Activated CD4-positive, alpha-beta T cell treated with anti-CD3 and anti-CD28 coated beads, Interleukin-2, amount 50 U/mL, for 48 hours (primary cell): Measurements from ENCODE around the gene HEATR5A.
"Not testable (repeated sequence)": the region's sequence is repeated elsewhere in the genome, so short reads cannot be mapped to it uniquely, and the experiment has no call there.

ENCODE experiments used
- DNase-seq, 2 experiments: peaks; one replicate each; pipeline ENCODE4 v3.0.0-alpha.2; 2020

The HEATR5A gene

DNA sequence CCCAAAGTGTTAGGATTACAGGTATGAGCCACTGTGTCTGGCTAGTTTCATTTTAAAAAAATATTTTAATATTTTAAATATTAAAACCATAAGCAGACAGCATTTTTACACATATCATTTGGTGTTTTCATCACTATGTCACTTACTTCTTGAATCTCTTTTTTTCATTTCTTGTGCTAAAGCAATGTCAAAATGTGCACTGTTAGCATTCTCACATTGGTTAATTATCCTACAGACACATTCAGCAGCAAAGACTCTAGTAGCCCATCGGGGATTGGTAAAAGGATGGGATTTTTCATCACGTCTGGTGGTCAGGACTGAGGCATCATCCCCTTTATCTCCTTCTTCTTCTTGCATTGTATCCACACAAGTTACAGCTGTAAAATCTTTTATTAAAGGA lies 96.9 kb downstream of the HEATR5A start:
- DNase-seq: no peak

DNA sequence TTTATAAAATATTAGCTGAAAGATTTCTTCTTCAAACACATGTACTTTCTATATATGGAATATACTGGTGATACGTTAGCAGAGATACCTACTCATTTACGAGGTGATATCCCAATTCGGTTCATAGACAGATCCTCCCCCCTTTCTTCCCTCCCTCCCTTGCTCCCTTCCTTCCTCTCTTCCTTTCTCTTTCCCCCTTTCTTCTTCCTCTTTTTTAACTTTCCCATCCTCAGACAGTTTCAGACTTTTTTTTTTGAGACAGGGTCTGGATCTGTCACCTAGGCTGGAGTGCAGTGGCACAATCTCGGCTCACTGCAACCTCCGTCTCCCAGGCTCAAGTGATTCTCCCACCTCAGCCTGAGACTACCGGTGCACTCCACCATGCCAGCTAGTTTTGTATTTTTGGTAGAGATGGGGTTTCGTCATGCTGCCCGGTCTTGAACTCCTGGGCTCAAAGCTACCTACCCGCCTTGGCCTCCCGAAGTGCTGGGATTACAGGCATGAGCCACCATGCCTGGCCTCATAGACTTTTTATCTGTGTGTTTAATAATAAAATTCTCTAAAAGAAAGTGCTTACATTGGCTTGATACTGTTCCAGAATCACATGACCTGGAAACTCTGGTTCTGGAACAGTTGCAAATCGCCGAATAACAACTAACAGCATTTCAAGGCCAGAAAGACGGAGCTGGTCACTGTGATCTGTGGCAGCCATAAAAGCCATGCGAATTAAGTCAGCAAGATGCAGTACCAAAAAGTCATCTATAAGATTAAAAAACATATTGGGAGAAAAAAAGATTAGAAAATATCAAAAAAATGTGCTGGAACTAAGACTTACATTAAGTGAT lies 99.2 kb downstream of the HEATR5A start:
- no peak for DNase-seq

DNA sequence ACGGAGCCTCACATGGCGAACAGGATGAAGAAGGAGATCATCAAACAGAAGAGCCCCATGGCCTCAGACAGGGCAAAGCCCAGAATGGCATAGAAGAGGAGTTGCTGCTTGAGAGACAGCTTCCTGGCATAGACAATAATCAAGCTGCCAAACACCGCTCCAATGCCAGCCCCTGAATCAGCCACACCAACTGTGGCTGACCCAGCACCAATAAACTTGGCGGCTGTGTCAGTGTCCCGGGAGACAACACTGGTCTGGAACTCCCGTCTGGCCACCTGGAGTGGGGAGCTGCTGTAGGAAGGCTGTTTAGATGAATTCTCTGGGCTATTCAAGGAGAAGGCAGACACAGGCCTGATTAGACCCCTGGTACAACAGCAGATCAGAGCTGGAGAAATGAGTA lies 100.1 kb downstream of the HEATR5A start:
- DNase-seq: no peak

DNA sequence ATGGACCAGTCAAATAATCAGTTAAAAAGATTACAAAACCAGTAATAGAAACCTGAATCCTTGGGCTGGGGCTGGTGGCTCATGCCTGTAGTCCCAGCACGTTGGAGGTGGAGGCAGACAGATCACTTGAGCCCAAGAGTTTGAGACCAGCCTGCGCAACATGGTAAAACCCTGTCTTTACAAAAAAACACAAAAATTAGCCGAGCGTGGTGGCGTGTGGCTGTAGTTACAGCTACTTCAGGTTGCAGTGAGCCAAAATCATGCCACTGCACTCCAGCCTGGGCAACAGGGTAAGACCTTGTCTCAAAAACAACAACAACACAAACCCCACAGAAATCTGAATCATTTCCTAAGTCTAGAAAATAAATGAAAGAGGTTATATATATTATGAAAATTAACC lies 100.6 kb downstream of the HEATR5A start:
- no peak for DNase-seq

DNA sequence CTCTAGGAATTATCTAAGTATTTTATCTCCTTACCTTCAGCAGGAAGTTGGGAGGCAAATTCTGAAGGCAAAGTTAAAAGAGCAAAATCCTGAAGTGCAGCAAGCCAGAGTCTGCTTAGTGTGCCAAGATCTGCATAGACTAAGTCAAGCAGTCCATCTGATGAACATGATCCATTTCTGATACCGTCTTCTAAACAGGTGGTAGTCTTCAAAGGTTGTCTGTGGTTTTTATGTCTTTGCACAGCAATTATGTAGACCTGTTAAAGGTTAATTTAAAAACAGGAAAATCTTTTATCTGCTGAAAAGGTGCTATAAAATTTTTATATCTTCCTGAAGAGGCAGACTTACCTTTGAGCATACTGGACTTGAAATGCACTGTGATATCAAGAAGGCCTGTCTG lies 107.4 kb downstream of the HEATR5A start:
- no peak for DNase-seq

DNA sequence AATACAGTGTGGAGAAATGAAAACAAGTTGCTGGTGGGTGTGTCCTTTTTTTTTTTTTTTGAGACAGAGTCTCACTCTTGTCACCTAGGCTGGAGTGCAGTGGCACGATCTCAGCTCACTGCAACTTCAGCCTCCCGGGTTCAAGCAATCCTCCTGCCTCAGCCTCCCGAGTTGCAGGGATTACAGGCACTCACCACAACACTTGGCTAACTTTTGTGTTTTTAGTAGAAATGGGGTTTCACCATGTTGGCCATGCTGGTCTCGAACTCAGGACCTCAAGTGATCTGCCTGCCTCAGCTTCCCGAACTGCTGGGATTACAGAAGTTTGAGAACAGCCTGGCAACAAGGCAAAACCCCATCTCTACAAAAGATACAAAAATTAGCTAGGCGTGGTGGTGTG lies 108.0 kb downstream of the HEATR5A start:
- not testable (repeated sequence) for DNase-seq

DNA sequence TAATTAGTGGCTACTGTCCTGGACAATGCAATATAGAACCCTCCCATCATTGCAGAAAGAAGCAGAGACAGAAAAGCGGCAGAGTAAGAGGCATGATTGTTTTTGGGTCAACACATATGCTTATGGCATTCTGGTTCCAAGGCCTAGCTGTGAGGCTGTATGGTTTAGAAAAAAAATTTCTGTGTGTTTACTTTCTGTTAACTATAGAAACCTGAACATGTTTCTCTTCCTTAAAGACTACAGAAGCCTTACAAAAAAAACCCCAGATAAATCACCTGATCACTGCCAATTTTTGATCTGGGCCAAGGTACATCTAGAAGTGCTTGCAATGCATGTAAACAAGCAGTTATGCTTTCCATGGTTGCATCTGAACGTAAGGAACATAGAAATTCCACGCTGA lies 112.7 kb downstream of the HEATR5A start:
- DNase-seq: no peak

DNA sequence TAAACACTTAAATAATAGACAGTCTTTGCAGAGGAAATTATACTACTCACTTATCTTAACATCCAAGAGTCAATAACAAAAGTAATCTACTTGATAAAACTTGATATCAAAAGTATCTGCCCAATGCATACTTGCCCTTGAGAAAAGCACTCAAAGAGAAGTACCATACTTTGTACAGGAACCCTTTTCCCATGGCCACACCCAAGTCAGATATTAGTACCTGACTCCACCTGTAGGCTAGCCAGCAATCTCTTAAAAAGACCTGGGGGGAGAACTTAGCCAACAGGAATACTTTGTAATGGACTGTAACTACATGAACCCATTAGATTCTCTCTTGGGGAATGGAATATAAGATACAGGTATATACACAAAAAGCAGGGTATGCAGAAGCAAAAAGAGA lies 113.2 kb downstream of the HEATR5A start:
- DNase-seq: no peak

DNA sequence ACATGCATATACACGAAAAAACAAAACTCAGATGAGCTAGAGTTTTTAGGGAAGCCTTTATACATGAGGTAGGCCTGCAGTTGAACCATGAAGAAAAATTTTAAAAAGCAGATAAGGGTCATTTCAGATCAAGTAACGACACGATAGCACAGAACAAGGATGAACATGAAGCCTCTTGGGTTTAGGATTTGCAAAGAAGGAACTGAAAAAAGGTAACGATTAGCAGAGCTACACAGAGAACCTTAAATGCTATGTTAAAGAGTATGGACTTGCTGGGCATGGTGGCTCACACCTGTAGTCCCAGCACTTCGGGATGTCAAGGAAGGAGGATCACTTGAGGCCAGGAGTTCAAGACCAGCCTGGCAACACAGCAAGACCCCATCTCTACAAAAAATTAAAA lies 116.7 kb downstream of the HEATR5A start:
- DNase-seq: no peak

DNA sequence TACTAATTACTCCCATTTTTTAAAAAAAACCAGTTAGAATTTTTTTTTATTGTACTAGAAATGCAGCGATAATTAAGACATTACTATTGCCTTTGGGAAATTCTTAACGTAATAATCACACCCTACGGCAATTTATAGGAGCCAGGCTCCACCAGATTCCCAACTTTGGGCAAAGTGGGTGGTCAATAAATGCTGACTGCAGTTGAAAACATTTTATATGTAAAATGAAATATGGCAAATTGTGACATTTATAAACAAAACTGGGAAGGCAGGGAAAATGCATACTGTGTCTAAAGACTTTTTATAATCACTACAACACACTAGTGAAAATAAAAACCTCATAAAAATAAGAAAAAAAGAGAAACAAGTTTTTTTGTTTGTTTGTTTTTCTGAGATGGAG lies 119.5 kb downstream of the HEATR5A start:
- DNase-seq: no peak

DNA sequence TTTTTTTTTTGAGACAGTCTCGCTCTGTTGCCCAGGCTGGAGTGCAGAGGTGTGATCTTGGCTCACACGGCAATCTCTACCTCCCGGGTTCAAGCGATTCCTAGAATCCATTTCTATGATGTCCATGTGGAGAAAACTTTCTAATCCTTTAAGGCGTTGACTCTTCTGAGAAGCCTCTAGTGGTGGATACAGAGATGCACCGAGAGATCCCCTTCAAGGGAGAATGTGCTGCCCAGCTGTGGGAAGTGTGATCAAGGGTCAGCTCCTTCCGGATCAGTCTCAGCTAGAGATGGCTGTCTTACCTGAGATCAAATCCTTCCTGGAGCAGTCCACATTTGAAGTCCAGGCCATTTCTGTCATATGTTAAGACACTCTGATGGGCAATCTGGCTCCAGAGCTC lies 120.1 kb downstream of the HEATR5A start:
- no peak for DNase-seq

DNA sequence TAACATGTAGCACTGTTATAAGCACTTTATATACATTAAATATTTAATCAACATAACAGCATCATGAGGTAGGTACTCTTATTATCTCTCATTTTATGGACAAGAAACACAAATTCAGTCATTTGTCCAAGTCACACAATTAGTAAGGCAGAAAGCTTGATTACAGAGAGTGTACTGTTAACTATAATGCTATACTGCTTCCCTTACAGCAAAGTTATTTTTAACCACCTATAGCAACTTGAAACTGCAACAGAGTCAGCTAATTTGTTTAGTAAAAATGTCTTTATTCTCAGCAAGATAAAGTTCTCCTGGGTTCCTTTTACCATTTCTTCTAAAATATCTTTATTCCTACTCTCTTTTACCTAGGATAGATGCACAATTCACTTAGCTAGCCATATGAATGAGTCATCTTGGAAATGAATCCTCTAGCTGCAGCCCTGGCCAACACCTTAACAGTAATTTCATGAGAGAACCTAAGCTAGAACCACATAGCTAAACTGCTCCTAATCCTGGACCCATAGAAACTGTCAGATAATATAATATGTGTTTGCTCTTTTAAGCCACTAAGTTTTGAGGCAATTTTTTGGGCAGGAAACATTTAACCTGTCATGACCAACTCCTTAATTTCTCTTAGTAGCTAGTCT lies 122.5 kb downstream of the HEATR5A start:
- no peak for DNase-seq

DNA sequence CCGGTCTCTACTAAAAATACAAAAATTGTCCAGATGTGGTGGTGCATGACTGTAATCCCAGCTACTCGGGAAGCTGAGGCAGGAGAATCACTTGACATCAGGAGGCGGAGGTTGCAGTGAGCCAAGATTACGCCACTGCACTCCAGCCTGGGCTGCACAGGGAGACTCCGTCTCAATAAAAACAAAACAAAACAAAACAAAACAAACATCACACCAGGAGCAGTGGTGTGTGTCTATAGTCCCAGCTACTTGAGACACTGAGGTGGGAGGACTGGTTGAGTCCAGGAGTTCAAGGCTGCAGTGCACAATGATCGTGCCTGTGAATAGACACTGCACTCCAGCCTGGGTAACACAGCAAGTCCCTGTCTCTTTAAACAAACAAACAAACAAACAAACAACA lies 123.2 kb downstream of the HEATR5A start:
- DNase-seq: no peak

DNA sequence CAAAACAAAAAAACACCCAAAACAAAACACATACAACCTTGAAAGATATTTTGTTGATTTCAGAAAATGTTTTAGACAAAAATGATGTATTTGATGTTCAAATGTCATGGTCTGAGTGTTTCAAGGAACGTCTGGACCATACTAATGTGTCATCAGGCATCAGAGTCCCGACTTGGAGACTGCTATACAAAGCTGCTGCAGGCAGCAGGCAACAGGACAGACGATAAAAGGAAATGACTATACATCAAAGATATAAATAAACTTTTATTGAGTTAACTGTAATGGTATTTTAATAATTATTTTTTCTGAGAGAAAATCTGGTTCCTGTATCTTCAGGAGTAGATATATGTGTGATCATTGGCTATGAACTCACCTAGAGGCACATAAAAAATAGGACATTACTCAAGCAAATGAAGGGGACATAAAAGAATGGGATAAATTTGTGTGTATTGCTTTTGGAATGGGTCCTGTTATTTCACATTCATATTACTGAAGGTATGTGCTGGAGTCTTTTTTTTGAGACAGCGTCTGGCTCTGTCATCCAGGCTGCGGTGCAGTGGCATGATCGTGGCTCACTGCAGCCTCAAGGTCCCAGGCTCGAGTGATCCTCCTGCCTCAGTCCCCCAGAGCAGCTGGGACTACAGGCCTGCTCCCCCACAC lies 125.5 kb downstream of the HEATR5A start:
- DNase-seq: no peak

DNA sequence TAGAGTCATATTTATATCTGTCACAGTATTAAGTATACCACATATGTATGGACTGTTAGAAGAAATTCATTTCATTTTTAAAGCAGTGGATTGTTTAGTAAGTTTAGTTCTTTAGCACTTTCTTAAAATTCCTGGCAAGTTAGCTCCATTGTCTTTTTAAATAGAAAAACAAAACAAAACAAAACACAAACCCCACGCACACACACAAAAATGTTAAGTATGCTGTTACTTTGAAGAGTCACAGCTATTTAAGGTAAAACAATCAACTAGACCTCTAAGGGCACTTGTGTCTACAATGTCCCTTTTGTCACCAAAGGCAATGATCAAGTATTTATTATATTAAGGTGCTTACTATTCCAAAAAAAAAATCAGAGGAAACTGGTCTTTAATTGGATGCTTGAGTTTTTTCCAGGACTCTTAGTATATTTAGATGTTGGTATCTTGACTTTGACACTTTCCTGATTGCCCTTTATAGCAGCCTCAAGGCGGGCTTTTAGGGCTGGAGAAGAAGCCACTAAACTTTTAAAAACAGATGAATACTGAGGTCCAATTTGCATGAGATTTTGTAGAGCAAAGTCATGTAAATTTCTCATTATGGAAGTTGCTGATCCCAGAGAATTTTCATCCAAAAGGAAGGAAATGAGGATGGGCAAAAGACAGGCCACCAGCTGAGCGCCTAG lies 127.3 kb downstream of the HEATR5A start:
- no peak for DNase-seq

DNA sequence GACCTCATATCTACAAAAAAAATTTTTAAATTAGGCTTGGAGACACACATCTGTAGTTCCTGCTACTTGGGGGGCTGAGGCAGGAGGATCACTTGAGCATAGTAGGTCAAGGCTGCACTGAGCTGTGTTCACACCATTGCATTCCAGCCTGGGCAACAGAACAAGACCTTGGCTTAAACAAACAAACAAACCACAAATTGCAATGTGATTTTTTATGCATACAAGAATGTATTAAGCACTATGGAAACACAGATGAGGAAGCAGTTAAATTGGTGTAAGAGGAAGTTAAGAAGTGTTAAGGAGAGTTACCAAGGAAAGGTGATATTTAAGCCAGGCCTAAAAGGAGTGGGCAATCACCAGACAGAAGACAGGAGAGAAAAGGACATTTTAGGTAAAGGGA lies 129.1 kb downstream of the HEATR5A start:
- no peak for DNase-seq

DNA sequence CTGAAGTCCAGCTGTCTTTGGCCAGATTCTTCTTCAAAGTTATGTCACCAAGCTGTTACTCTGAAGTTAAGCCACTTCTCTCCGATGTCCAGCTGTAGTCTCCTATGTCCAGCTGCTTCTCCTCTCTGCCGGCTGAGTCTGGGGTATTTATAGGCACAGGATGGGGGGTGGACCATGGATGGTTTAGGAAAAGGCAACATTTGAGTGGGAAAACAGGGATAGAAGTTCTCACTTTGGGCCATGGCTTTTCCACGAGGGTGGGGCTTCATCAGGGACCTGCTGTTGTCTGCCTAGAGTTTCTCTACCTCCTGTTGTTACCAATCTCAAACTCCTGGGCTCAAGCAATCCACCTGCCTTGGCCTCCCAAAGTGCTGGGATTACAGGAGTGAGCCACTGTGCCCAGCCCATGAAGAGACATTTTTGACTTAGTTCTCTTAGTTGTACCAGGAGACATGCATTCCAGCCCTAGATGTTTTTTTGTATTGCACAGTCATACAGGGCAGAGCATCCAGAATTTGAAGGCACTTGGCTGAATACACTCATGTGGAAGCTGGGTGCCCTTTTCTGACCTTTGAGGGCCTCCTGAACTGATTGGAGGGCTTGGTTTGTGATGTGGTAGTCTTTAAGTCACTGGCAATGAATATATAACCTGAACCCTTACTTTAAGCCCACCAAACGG lies 132.9 kb downstream of the HEATR5A start:
- DNase-seq: no peak

DNA sequence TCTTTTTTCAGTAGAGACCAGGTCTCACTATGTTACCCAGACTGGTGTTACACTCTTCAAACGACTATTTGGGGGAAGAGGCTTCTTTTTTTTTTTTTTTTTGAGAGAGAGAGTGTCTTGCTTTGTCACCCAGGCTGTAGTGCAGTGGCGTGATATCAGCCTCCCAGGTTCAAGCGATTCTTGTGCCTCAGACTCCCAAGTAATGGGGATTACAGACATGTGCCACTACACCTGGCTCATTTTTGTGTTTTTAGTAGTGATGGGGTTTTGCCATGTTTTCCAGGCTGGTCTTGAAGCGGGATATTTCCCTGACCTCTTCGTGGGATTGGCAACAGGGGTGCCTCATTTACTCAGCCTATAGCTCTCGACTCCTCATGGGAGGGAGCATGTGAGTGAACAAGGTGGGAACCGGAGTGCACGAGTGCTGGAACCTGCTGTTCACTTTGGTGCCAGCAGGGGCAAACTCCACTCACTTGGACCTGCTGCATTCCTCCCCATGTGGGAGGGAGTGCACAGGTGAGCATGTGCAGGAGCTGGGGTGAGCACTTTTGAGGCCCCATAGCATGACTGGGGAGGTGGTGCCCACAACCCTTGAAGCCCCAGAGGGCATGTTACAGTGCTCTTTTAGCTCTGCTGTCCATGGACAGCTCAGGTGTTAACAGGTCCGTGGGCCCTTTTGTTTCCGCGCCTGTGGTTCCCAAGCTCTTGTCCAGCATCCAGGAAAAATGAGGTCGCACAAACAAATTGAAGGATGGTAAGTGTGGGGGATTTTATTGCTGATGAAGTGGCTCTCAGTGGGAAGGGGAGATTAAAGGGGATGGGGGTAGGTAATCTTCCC lies 133.7 kb downstream of the HEATR5A start:
- DNase-seq: peak; percentile 12 to 20

DNA sequence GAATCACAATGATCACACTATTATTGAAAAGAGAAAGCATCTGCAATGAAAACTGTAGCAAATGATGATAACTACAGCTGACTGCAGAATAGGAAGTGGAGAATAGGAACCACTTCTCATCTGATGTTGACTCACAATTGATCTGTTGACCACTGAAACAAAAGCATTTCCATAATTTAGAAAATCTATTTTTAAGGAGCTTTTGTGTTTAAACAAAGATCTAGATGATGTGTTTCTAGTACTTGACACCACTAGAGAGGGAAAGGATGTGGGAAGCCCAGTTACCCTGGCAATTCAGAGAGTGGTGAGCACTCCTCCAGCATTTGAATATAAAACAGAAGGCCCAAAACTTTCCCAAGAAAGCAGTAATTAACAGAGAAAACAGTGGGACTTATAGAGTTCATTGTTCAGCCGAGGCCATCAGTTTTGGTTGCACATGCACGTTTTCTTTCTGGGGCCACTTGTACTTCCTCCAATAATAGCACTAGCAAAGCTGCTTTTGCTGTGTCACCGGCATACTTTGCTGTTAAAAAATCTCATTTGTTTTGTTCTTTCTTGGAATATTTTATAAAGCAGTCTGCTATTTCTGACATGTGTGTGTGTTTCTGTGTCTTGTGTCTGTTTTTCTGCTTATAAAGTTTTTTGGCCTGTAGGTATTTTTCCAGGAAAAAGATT lies 136.6 kb downstream of the HEATR5A start:
- no peak for DNase-seq

DNA sequence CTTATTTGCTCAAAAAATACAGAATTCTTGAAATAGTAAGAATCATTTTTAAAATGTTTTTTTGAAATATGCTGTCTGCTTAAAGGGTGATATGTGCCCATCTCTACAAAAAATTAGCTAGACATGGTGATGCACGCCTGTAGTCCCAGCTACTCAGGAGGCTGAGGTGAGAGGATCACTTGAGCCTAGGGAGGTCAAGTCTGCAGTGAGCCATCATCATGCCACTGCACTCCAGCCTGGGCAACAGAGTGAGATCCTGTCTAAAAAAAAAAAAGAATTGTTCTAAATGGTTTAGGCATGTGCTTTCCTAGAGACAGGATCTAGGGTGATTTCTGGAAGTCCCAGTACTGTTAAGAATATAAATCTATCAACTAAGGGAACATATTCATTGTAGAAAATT lies 137.2 kb downstream of the HEATR5A start:
- no peak for DNase-seq

DNA sequence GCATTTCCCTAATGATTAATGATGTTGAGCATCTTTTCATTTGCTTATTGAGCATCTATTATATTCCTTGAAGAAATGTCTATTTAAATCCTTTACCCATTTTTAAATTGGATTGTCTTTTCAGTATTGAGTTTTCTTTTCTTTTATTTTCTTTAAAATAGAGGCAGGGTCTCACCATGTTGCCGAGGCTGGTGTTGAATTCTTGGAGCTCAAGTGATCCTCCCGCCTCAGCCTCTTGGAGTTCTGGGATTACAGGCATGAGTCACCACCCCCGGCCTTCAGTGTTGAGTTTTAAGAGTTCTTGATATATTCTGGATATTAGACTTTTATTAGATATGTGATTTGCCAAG lies 139.5 kb downstream of the HEATR5A start:
- DNase-seq: no peak
